HL-60/S4 treated with phorbol 12-myristate 13-acetate at 8.2 ng/mL for 4 days and 3 days (cell line): ENCODE results near the gene FBXO8.

Source experiments
- in situ Hi-C: fragments of 300-500 bp; cut with MboI; formaldehyde crosslinking; loops from 2 replicates; pipeline ENCODE4 v1.15.0; 2022; ENCODE audit warnings: low sequenced_read_pairs

The FBXO8 gene

GRCh38 chr4:174210952-174211490 lies 72.4 kb downstream of the FBXO8 start:
- in situ Hi-C loops = no loop called here

- in situ Hi-C loops = no loop called here
Measured at GRCh38 chr4:174210354-174210753, 73.1 kb downstream of the FBXO8 start.

- in situ Hi-C loops = no loop called here
Measured at GRCh38 chr4:174209341-174209740, 74.1 kb downstream of the FBXO8 start.

GRCh38 chr4:174207367-174207766 lies 76.1 kb downstream of the FBXO8 start:
- in situ Hi-C loops = no loop called here

GRCh38 chr4:174204164-174204831 lies 79.2 kb downstream of the FBXO8 start:
- in situ Hi-C loops = no loop called here

- in situ Hi-C loops = no loop called here
Measured at GRCh38 chr4:174201871-174202270, 81.6 kb downstream of the FBXO8 start.

GRCh38 chr4:174199735-174200134 lies 83.7 kb downstream of the FBXO8 start:
- in situ Hi-C loops = no loop called here

GRCh38 chr4:174198828-174199227 lies 84.6 kb downstream of the FBXO8 start:
- in situ Hi-C loops = no loop called here

- in situ Hi-C loops = no loop called here
Measured at GRCh38 chr4:174198396-174198795, 85.1 kb downstream of the FBXO8 start.

- in situ Hi-C loops = no loop called here
Measured at GRCh38 chr4:174193438-174194374, 89.8 kb downstream of the FBXO8 start.

GRCh38 chr4:174192943-174193342 lies 90.5 kb downstream of the FBXO8 start:
- in situ Hi-C loops = no loop called here

GRCh38 chr4:174190832-174191500 lies 92.5 kb downstream of the FBXO8 start:
- in situ Hi-C loops = no loop called here

- in situ Hi-C loops = no loop called here
Measured at GRCh38 chr4:174189392-174190015, 94.0 kb downstream of the FBXO8 start.
